Activated CD8-positive, alpha-beta T cell treated with anti-CD3 and anti-CD28 coated beads, Interleukin-2, amount 10 ng/mL, durations not matched to agents 7 days and 5 days (primary cell): ENCODE results near the gene TAP2. TPM values are rescaled to one million over a fixed set of nuclear protein-coding genes. Genes with fewer than 3 reads are reported as not detected.
"Not testable (repeated sequence)": the region's sequence is repeated elsewhere in the genome, so short reads cannot be mapped to it uniquely, and the experiment has no call there.

ENCODE experiments used
- ATAC-seq: fragments of 150-1000 bp; cut with Tn5 transposase; one replicate; pipeline ENCODE4 v1.10.0; 2021; ENCODE audit warnings: moderate library complexity
- CTCF ChIA-PET: fragments of 350-600 bp; sonication (Branson Sonifier 250); formaldehyde crosslinking; loops from one replicate; lab custom pipeline; 2021; ENCODE audit warnings: antibody characterized with exemption; lab: Charles Lee
- POLR2A ChIA-PET: fragments of 350-600 bp; sonication (Branson Sonifier 250); formaldehyde crosslinking; loops from one replicate; lab custom pipeline; 2021; ENCODE audit warnings: antibody characterized with exemption; lab: Charles Lee
- DNase-seq: peaks from one replicate; pipeline ENCODE4 v3.0.0-alpha.2; 2020
- H3K27ac Mint-ChIP-seq: one replicate; pipeline ENCODE4 v1.8.0; 2021; ENCODE audit warnings: mild to moderate bottlenecking, mixed read lengths
- H3K27me3 Mint-ChIP-seq: one replicate; pipeline ENCODE4 v1.8.0; 2021; ENCODE audit warnings: low read depth, mixed read lengths
- H3K36me3 Mint-ChIP-seq: one replicate; pipeline ENCODE4 v1.8.0; 2021; ENCODE audit warnings: low read depth, mixed read lengths
- H3K4me1 Mint-ChIP-seq: one replicate; pipeline ENCODE4 v1.8.0; 2021; ENCODE audit warnings: low read depth, mixed read lengths
- H3K4me3 Mint-ChIP-seq: one replicate; pipeline ENCODE4 v1.8.0; 2021; ENCODE audit warnings: mild to moderate bottlenecking, mixed read lengths
- H3K9me3 Mint-ChIP-seq: one replicate; pipeline ENCODE4 v1.8.0; 2022; ENCODE audit warnings: mixed read lengths; ENCODE audit not compliant: insufficient read depth
- total RNA-seq, 2 experiments: library from RNA; stranded (reverse); gene quantifications; one replicate each; pipeline ENCODE4 v1.2.3, GENCODE V29; 2021

The TAP2 gene
- total RNA-seq, 2 experiments from 2014 or later: 145 to 159 TPM

DNA sequence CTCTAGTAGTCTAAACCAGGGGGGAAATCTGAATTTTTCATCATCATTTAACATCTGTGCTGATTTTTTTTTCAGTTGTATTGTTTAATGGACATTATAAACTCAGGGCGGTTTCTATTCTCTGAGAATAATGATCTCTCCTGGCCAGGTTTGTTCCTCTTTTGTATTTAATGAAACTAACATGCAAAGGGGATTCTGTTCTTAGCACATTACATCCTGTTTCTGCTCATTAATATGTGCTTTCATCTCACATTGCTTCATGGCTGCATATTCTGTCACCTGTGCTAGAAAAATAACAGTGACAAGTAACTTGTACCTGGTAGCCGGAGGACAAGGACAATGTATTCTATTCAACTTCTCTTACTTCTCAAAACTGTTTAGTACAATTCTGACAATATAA is 22.5 kb downstream of the TAP2 start:
- H3K27me3 Mint-ChIP-seq: no peaks in the 10 kb centered on the region
- H3K4me3 Mint-ChIP-seq: no peak overlapping the region
- POLR2A ChIA-PET: no interaction called here
- H3K36me3 Mint-ChIP-seq: peaks cover 47% of the 10 kb centered on the region
- DNase-seq (no peak), ATAC-seq (no peak)
- peaks cover 16% of the 10 kb centered on the region for H3K4me1 Mint-ChIP-seq
- H3K27ac Mint-ChIP-seq: no peak overlapping the region
- no peaks in the 10 kb centered on the region for H3K9me3 Mint-ChIP-seq
- CTCF ChIA-PET: interaction anchor here (1.5 kb wide), 1 partner anchor 22 kb away, joined by 3 read pairs; the partner anchor contains the start of gene TAP2

DNA sequence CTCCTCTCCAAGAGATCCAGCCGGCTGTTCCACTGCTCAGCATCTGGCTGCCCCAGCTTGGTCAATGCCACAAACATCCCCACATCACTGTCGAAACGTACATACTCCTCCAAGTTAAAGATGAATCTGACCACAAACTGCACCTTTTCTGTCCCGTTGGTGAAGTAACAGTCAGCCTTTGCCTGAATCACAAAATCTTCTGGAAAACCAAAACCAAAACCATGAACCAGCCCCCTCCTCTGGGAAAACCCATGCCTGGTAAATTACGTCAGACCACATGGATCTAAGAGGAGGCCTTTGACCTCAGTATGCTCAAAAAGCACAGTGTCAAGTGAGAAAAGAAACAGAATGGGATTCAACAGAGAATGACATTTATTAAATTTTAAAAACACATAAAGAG is 23.4 kb downstream of the TAP2 start:
- H3K27ac Mint-ChIP-seq: no peak overlapping the region
- ChIA-PET POLR2A (interaction anchor here (1.1 kb wide), 1 partner anchor 29 kb away, joined by 3 read pairs; the partner anchor contains the start of gene PSMB8), CTCF (interaction anchor here (0.8 to 1.5 kb wide), 2 partner anchors 23 to 53 kb away, joined by 3 to 4 read pairs; partner anchors contain the start of gene TAP2)

DNA sequence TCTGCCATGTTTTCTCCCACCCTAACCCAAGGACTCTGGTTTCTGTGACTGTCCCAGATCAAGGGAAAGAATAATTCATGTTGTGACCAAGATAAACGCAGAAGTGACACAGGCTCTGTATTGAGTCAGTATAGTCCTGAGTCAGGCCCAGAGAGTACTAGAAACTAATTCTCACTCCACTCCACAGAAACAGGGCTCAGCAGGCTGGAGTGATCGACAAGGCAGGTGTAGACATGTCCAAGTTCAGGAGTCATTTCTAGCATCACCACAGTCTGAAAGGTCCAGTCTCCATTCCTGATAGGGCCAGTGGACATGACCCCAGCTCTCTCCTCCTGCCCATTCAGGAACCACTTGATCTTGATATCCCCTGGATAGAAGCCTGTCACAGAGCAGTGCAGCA is 24.4 kb downstream of the TAP2 start:
- peaks cover 44% of the 10 kb centered on the region for H3K36me3 Mint-ChIP-seq
- CTCF ChIA-PET: interaction anchor here (0.9 to 1.4 kb wide), 2 partner anchors 14 to 24 kb away, joined by 3 to 4 read pairs; partner anchors contain the start of gene TAP2
- no peak for ATAC-seq
- H3K27ac Mint-ChIP-seq: no peak overlapping the region
- no peak for DNase-seq
- H3K4me1 Mint-ChIP-seq: peaks cover 16% of the 10 kb centered on the region
- H3K9me3 Mint-ChIP-seq: no peaks in the 10 kb centered on the region
- H3K27me3 Mint-ChIP-seq: no peaks in the 10 kb centered on the region
- POLR2A ChIA-PET: interaction anchor here (1.1 kb wide), 1 partner anchor 30 kb away, joined by 3 read pairs; the partner anchor contains the start of gene PSMB8
- no peak overlapping the region for H3K4me3 Mint-ChIP-seq

More for the DNA sequence above, 23.4 kb downstream of the TAP2 start:
- Mint-ChIP-seq H3K36me3 (peaks cover 49% of the 10 kb centered on the region), H3K4me1 (peaks cover 16% of the 10 kb centered on the region), H3K27me3 (no peaks in the 10 kb centered on the region), H3K9me3 (no peaks in the 10 kb centered on the region), H3K4me3 (no peak overlapping the region)
- no peak for ATAC-seq
- DNase-seq: no peak

DNA sequence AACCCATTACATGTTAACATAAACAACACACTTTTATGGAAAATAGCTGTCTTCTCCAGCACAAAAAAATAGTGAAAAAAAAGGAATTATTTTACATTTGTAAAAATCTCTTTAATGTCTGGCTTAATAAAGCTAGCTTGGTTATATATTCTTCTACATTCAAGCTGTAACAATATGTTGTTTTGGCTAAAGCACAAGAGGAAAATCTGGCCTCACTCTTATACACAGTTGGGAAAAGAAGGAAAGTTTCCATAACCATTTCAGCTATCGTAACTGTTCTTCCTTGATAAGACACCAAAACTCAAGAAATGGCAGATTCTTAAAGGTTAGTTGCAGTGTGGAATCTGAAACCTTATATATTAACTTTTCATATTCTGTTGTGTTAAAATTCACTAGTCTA is 29.4 kb downstream of the TAP2 start:
- Mint-ChIP-seq H3K9me3 (no peaks in the 10 kb centered on the region), H3K4me1 (peaks cover 12% of the 10 kb centered on the region), H3K27ac (no peak overlapping the region), H3K27me3 (peaks cover 23% of the 10 kb centered on the region), H3K4me3 (no peak overlapping the region), H3K36me3 (peaks cover 27% of the 10 kb centered on the region)
- no peak for DNase-seq
- CTCF ChIA-PET: interaction anchor here (0.6 to 2.5 kb wide), 8 partner anchors 10 to 376 kb away, joined by 3 to 10 read pairs (median 3); partner anchors contain the start of genes TAP1 and TAP2
- POLR2A ChIA-PET: interaction anchor here (1.2 kb wide), 1 partner anchor 13 kb away, joined by 3 read pairs; no protein-coding TSS in a partner anchor
- no peak for ATAC-seq

DNA sequence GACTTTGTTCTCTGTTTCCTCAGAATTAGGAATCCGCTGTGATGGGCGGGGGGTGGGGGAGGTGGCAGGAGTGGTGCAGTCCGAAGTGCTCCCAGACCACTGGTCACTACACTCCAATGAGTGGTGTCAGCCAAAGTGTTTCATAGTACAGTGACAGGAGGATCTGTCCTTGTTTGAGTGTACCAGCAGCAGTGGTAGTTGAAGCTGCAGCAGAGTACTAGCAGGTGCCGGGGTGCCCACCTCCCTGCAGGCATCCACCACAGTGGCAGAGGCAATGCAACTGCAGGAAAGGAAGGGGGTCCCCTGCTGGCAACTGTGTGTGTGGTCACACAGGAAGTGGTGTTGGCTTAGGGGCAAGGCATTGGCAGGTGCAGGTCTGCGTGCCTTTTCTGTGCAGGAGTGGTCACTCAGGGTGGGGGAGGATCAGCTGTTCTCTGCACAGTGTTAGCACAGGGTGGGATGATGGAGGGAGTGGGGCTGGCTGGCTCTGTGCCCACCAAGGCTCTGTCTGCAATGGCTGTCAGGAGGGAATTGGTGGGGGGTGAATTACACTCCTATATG is 31.4 kb downstream of the TAP2 start:
- no peak for DNase-seq
- no peak for ATAC-seq
- H3K36me3 Mint-ChIP-seq: peaks cover 10% of the 10 kb centered on the region
- CTCF ChIA-PET: interaction anchor here (0.9 to 2.2 kb wide), 4 partner anchors 8 to 61 kb away, joined by 3 to 10 read pairs (median 4); partner anchors contain the start of gene TAP2
- no peaks in the 10 kb centered on the region for H3K9me3 Mint-ChIP-seq
- no peak overlapping the region for H3K4me3 Mint-ChIP-seq
- peaks cover 12% of the 10 kb centered on the region for H3K4me1 Mint-ChIP-seq
- POLR2A ChIA-PET: interaction anchor here (1.7 kb wide), 1 partner anchor 31 kb away, joined by 3 read pairs; the partner anchor contains the start of gene TAP2
- peaks cover 40% of the 10 kb centered on the region for H3K27me3 Mint-ChIP-seq
- H3K27ac Mint-ChIP-seq: no peak overlapping the region

DNA sequence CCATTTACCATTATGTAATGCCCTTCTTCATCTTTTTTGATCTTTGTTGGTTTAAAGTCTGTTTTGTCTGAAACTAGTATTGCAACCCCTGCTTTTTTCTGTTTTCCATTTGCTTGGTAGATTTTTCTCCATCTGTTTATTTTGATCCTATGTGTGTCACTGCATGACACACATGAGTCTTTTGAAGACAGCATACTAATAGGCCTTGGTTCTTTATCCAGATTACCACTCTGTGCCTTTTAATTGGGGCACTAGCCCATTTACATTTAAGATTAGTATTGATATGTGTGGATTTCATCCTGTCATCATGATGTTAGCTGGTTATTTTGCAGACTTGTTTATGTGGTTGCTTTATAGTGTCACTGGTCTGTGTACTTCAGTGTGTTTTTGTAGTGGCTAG is 33.1 kb downstream of the TAP2 start:
- H3K4me1 Mint-ChIP-seq: peaks cover 12% of the 10 kb centered on the region

DNA sequence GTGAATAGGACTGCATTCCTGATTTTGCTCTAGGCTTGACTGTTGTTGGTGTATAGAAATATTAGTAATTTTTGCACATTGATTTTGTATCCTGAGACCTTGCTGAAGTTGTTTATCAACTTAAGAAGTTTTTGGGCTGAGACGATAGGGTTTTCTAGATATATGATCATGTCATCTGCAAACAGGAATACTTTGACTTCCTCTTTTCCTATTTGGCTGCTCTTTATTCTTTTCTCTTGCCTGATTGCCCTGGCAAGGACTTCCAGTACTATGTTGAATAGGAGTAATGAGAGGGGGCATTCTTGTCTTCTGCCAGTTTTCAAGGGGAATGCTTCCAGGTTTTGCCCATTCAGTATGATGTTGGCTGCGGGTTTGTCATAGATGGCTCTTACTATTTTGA is 35.1 kb downstream of the TAP2 start:
- H3K36me3 Mint-ChIP-seq: peaks cover 5% of the 10 kb centered on the region

More for the DNA sequence above, 33.1 kb downstream of the TAP2 start:
- H3K27ac Mint-ChIP-seq, ATAC-seq, DNase-seq, H3K36me3 Mint-ChIP-seq, H3K4me3 Mint-ChIP-seq, H3K9me3 Mint-ChIP-seq: not testable (repeated sequence)
- ChIA-PET POLR2A (interaction anchor here (1.7 kb wide), 1 partner anchor 33 kb away, joined by 3 read pairs; the partner anchor contains the start of gene TAP2), CTCF (interaction anchor here (1.3 to 1.5 kb wide), 2 partner anchors 63 to 64 kb away, joined by 4 to 5 read pairs; no protein-coding TSS in a partner anchor)
- peaks cover 50% of the 10 kb centered on the region for H3K27me3 Mint-ChIP-seq

DNA sequence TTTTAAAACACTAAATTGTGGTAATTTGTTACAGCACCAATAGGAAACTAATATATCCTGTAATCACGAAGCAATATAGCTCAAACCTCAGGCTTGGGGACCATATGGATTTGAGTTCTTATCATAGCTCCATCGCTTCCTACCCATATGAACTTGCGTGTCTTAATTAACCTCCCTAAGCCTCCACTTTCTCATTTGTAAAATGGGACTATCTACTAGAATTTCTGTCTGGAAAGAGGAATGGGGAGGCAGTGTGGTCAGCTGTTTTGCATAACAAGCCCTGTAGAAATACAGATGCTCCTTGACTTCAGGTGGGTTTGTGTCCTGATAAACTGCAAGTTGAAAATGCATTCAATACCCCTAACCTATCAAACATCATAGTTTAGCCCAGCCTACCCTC is 38.8 kb downstream of the TAP2 start:
- Mint-ChIP-seq H3K36me3 (peaks cover 2% of the 10 kb centered on the region), H3K27me3 (peaks cover 57% of the 10 kb centered on the region), H3K9me3 (peaks cover 5% of the 10 kb centered on the region), H3K4me1 (peaks cover 24% of the 10 kb centered on the region), H3K27ac (no peak overlapping the region), H3K4me3 (no peak overlapping the region)
- POLR2A ChIA-PET: interaction anchor here (1.5 kb wide), 1 partner anchor 20 kb away, joined by 3 read pairs; no protein-coding TSS in a partner anchor
- CTCF ChIA-PET: interaction anchor here (0.6 to 4.3 kb wide), 9 partner anchors 8 to 700 kb away, joined by 3 to 29 read pairs (median 6); partner anchors contain the start of gene TAP2
- ATAC-seq: no peak
- DNase-seq: no peak

More for the DNA sequence above, 35.1 kb downstream of the TAP2 start:
- no peak overlapping the region for H3K4me3 Mint-ChIP-seq
- H3K4me1 Mint-ChIP-seq: peaks cover 12% of the 10 kb centered on the region
- no peak for ATAC-seq
- H3K27ac Mint-ChIP-seq: no peak overlapping the region
- ChIA-PET POLR2A (no interaction called here), CTCF (interaction anchor here (1.0 to 1.4 kb wide), 2 partner anchors 65 to 181 kb away, joined by 3 read pairs; no protein-coding TSS in a partner anchor)
- no peak for DNase-seq
- peaks cover 5% of the 10 kb centered on the region for H3K9me3 Mint-ChIP-seq
- H3K27me3 Mint-ChIP-seq: peaks cover 65% of the 10 kb centered on the region

DNA sequence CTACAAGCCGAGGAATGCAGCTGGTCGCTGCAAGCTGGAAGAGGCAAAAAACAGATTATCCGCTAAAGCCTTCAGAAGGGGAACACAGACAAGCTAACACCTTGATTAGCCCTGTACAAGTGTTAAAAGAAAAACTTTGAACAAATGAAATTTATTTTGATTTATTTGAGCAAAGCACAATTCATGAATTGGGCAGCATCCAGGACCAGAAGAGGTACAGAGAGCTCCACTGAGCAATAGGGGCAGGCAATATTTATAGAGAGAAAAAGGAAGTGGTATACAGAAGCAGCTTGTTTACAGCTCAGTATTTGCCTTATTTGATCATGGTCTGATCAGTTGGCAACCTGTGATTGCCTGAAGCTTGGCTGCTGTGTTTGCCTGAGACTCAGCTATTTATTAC is 39.4 kb downstream of the TAP2 start:
- Mint-ChIP-seq H3K4me1 (peaks cover 29% of the 10 kb centered on the region), H3K27me3 (peaks cover 51% of the 10 kb centered on the region), H3K9me3 (peaks cover 5% of the 10 kb centered on the region), H3K36me3 (peaks cover 2% of the 10 kb centered on the region), H3K27ac (no peak overlapping the region), H3K4me3 (no peak overlapping the region)
- DNase-seq (no peak), ATAC-seq (no peak)
- CTCF ChIA-PET: interaction anchor here (0.7 to 4.3 kb wide), 9 partner anchors 8 to 385 kb away, joined by 3 to 29 read pairs (median 6); partner anchors contain the start of gene TAP2
- POLR2A ChIA-PET: interaction anchor here (0.6 to 1.5 kb wide), 2 partner anchors 20 to 411 kb away, joined by 3 read pairs; no protein-coding TSS in a partner anchor

DNA sequence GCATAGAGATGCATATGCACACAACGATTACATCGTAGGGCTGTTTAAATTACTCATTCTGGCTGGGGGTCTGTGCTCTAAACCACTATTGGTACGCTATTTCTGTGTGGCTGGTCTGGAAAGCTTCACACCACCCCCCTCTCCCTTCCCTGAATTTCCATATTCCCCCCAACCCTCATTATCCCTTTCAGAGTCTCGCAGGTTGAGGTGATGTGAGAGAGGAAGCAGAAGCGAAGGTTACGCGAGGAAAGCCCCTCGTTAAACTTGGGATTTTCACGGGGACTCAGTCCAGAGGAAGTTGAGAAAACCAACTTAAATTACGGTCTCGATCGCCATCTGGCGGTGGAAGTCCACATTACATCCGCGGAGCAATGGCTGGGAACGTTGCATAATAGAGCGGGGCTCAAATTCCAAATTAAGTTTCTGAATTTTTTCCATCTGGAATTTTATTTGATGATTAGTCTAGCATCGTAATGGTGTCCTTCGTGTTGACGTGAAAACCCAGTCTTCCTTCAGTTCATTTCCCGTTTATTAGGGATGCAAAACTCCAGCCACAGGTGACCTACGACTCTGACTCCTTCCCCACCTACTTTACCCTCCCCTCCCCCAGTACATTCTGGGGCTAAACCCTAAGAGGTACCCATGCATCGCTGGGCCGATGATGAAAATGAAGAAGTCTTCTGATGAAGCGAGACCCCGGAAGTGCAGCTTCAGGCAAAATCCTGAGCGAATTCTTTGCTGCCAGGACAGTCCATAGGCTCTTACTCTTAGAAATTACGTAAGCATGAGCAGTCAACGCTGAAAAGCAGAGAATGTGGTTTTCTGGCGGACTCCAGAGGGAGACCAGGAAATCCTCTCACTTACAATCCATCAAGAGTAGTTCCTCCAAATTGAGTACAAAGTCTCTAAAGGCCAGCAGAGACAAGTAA is 41.4 kb downstream of the TAP2 start:
- H3K36me3 Mint-ChIP-seq: peaks cover 2% of the 10 kb centered on the region
- peak overlapping the region; percentile 33 for H3K27ac Mint-ChIP-seq
- ChIA-PET CTCF (interaction anchor here (1.0 to 4.3 kb wide), 11 partner anchors 9 to 187 kb away, joined by 3 to 29 read pairs (median 4); partner anchors contain the start of gene TAP2), POLR2A (interaction anchor here (0.6 to 1.0 kb wide), 2 partner anchors 48 to 347 kb away, joined by 3 read pairs; no protein-coding TSS in a partner anchor)
- H3K27me3 Mint-ChIP-seq: peaks cover 40% of the 10 kb centered on the region
- ATAC-seq (peak; percentile 73), DNase-seq (peak; percentile 83)
- H3K4me1 Mint-ChIP-seq: peaks cover 37% of the 10 kb centered on the region
- peaks cover 5% of the 10 kb centered on the region for H3K9me3 Mint-ChIP-seq
- H3K4me3 Mint-ChIP-seq: peak overlapping the region; percentile 57

DNA sequence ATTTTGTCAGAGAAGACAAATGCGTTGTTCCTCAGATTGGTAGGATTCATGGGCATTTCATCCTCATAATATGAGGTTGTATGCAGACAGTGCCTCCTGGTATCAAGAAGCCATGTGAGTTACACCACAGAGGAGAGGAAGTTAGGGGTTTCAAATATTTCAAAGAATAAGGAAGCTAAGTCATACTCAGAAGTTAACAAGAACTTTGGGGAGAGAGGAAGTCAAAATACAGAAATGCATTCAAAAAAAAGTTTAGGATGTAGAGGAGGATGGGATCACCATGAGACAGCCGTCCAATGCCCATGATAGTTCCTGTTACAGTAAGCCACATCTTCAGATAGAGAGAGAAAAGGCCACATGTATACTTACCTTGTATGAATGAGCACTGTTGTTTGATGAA is 44.0 kb downstream of the TAP2 start:
- H3K36me3 Mint-ChIP-seq: peaks cover 2% of the 10 kb centered on the region
- H3K4me3 Mint-ChIP-seq: no peak overlapping the region
- DNase-seq (no peak), ATAC-seq (peak; percentile 46)
- H3K9me3 Mint-ChIP-seq: peaks cover 5% of the 10 kb centered on the region
- peaks cover 36% of the 10 kb centered on the region for H3K27me3 Mint-ChIP-seq
- peaks cover 37% of the 10 kb centered on the region for H3K4me1 Mint-ChIP-seq
- ChIA-PET CTCF (interaction anchor here (0.7 to 3.3 kb wide), 9 partner anchors 8 to 523 kb away, joined by 3 to 29 read pairs (median 8); no protein-coding TSS in a partner anchor), POLR2A (no interaction called here)
- no peak overlapping the region for H3K27ac Mint-ChIP-seq
